HG03060 (cell line): ENCODE results near the gene SH3RF3.
"Not testable (repeated sequence)": the region's sequence is repeated elsewhere in the genome, so short reads cannot be mapped to it uniquely, and the experiment has no call there.

Experiments
- ATAC-seq: cut with Tn5 transposase; IDR thresholded peaks from one replicate; pipeline ENCODE4 v1.9.1; 2021; ENCODE audit warnings: low read depth, moderate number of reproducible peaks; ENCODE audit not compliant: unreplicated experiment

The SH3RF3 gene

DNA sequence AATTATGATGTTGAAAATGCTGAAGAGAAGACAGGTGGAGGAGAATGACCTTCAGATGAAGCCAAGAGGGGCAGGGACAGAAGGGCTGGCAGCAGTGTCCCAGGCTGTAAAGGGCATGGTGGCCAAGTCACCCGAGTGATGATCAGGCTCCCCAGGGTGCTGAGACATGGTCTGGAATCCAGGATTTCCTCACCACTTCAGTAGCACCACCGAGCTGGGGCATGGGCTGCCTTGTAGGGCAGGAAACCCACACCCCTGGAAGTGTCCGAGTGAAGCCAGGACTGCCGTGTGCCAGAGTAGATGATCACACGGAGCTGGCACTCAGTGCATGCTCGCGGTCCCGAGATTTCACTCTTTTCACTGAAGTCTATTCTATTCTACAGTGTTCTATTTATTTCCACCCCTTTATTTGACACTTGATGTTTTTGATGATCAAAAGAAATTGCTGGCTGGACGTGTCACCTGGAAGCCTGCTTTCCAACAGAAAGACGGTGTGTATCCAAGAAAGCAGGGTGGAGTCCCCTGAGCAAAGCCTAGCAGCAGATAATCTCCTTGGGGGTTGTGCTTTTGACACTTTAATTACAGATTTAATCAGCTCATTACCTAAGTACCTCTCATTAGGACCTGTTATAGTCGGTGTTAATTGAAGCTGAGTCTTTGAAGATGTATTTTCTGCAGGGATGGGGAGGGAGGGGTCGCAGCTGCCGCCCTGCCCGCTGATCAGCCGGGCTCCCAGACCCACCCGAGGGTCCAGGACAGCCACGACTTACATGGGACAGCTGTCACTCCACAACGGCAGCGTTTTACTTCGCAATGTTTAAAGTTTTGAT lies 392.4 kb downstream of the SH3RF3 start:
- no peak for ATAC-seq

DNA sequence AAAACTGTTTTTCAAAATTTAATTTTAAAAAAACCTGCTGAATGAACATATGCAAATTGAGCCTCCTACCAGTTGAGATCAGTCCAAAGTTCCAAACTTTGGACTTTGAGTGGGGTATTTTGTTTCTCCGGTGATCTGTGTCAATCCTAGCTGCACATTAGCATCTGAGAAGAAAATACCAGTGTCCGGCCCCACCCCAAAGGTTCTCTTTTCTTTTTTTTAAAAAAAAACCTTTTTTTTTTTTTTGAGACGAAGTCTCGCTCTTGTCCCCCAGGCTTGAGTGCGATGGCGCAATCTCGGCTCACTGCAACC lies 393.0 kb downstream of the SH3RF3 start:
- ATAC-seq = no peak

DNA sequence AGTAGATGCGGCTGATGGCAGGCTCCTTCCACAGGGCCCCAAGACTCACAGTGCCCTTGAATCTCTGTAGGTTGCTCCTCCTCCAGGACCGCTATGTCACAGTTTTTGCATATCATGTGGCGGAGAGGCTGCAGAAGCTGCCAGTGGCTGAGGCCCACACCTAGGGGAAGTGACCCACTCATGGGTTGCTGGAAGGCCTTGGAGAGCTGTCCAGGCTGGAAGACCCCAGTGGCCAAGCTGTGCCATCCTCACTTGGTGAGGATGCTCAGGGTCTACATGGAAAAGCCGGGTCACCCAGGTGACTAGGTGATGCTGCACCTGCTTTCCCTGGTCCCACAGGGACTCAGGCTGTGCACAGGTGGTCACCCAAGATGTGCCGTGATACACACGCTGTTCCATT lies 394.1 kb downstream of the SH3RF3 start:
- no peak for ATAC-seq

DNA sequence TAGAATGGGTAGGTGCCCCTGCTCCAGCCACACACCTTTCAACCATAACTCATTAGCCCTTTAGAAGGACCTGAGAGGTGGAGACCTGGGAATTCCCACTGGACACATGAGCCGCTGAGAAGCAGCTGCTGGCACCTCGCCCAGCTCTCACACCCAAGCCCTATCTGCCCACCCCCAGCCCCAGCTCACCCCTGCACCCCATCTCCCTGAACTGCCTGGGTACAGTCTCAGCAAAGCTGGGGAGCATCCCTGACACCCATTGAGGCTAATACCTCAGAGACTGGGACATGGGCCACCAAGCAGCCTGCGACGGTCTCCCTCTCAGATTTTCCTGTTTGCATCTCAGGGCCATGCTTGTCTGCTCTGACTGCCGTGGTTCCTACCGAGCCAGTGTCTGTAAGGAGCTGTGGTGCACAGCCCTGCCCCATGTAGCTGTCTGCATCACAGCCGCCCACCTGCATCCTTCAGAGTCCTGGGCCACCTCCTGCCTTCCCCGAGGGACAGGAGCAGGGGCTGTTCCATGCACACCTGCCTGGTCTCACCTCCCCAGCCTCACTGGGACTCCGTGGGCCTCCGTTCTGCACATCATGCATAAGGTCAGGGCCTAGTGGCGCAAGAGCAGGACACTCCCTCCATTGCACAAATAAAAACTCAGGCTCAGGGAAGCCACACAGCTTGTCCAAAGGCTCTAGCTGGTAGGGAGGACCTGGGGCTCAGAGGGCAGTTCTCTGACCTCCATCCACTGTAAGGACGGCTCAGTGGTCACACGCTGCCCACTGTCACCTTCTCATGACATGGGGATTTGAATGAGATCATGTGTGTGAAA lies 394.7 kb downstream of the SH3RF3 start:
- no peak for ATAC-seq

DNA sequence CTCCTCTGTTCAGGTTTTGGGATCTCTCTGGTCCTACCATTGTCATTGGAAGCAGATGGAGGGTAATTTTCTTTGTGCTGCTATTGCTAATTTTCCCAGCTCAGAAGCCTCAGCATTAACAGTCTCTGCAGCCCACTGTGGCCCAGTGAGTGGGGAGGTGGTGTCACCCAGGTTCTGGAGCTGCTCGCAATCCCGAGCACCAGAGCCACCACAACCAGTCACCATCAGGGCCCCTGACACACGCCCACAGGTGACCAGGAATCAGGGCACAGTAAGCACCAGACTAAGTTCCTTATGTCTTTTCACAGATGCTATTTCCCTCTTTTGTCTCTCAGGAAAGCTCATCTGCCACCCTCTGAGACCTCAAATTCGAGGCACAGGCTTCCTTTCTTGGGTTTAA lies 396.8 kb downstream of the SH3RF3 start:
- ATAC-seq = no peak

DNA sequence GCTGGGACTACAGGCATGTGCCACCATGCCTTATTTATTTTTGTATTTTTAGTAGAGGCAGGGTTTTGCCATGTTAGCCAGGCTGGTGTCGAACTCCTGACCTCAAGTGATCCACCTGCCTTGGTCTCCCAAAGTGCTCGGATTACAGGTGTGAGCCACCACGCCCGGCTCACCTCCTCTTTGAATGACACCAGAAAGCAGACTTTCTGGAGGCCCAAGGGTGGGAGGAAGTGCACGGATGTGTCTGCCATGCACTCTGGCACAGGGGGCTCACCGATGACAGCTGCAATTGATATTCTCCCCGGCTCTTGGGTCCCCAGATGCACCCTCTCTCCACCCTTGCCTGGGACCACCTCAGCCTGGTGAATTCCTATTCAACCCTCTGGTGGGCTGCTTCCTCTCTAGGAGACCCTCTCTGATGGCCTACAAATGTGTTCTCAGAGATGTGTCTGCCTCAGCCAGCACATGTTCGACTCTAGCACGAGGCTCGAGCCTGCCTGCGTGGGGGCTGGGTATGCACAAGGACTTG lies 397.5 kb downstream of the SH3RF3 start:
- ATAC-seq = no peak

DNA sequence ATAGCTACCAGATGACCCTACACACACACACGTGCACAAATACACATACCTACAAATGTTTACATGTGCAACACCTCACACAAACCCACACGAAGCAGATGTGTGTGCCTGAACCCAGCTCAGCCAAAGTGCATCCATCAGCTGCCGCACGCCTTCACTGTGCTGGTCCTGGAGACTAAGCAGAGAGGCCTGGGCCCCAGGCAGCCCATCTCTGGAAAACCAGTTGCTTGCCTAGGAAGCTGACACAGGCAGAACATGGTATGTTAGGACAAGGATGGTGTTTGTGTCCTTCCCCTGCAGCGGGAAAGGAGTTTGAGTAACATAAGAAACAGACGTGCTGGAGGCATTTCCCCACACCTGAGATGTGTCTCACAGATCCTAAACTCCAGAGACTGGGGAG lies 398.1 kb downstream of the SH3RF3 start:
- no peak for ATAC-seq

DNA sequence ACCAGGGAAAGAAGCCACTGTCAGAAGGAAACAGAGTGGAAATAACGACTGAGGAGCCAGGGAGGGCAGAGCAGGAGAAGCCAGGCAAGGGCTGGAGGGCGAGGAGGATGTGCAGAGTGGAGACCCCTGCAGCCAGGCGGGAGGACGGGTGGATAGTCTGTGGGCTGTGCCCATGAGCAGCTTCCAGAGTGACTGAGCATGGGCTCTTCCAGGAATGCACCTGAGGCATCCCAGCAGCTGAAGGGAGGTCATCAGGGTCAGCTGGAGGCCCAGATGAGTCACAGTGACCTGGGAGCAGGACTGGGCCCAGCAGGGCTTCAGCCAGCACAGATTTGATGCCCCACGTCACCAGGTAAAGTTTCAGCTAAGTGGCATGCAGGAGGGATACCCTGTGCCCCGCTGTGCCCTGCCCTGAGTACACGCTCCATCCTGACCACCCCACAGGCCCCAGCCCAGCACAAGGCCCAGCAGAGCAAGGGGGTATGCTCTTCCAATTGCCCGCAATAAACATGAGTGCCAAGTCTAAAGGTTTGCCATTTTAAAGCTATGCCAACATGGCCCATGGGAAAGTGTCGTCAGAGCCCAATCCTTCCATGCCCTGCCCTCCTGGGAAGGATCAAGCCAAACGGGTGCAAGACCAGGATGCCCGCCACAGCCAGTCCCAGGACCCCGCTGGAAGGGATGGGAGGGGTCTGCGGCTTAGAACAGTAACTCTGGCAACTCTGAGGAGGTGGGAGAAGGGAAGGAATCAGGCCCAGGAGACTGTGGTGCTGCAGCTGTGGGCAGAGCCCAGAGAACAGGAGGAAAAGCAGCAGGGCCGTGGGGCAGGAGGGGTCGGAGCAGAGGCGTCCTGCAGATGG lies 399.1 kb downstream of the SH3RF3 start:
- ATAC-seq = no peak

DNA sequence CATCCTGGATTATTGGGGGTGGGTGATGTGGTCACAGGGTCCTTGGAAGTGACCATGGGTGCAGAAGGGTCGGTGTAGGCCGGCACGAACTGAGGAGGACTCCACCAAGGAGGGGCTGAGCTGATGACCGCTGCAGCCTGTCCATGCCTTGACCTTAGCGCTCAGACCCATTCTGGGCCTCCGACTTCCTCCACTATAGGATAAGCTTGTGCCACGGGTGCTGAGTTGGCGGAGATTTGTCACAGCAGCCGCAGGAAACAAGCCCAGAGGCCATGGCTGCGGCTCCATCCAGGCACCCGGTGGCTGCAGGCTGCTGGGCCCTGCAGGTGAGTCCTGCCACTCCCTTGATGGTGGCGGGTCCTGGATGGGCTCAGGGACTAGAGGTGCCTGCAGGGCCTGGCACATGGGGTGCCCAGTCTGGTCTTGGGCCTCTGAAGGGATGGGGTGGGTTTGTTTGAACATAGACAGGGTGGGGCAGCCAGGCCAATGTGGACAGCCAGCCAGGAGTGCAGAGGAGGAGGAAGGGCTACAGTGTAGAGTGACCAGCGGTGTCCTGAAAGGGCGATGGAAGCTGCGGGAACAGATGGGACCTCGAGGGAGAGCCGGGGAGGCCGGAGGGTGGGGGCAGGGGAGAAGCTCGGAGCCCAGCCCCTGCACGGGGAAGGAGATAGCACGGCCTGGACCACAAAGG lies 400.0 kb downstream of the SH3RF3 start:
- no peak for ATAC-seq

DNA sequence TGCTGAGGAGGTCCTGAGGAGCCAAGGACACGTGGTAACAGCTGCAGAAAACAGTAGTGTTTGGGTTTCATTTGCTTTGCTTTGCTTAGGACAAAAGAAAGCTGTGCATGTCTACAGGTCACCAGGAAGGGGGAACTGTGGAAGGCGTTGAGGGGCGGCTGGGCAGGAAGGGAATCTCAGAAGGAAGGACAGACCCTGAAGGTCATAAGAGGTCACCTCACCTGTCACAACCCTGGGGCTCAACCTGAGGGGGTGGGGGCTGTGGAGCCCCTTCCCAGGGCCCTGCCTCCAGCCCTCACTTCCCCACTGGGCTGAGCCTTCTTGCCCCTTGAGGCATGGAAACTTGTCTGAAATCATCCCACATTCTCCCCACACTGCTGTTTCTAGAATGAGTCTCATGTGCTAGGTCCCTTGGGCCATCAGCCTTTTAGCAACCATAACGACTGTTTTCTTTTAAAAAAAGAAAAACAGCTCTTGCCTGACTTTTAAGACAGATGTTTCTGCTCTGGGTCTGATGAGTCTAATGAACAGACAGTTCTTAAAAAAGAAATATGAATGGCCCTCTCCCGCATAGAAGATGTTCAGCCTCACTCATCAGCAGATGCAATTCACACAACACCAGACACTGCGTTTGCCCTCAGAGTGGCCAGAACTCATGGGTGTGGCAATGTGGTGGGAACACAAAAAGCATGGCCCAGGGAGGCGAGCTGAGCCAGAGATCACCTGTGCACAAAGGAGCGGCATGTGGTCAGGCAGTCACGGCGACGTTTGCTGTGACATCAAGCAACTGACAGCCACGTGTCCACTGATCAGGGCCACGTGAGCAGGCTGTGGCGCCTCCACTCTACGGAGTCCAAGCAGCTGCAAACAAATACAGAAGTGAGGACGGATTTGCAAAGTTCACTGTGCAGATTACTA lies 400.8 kb downstream of the SH3RF3 start:
- no peak for ATAC-seq

DNA sequence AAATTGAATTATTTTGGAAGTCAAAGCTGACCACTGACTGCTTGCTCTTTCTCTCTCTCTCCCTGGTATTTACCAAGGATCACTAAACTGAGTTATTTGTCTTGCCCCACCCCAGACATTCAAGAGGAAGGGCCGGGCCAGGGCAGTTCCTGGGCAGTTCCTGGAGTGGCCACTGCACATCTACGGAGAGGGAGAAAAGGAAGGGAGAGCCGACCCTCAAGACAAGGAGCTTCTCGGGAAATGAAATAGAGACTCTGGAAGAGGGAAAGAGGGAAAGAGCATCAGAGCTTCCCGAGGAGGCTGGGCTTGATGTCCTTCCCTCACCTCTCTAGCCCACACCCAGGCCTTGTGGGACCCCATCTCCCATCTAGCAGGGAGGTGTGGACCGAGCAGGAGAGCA lies 401.7 kb downstream of the SH3RF3 start:
- ATAC-seq = no peak

DNA sequence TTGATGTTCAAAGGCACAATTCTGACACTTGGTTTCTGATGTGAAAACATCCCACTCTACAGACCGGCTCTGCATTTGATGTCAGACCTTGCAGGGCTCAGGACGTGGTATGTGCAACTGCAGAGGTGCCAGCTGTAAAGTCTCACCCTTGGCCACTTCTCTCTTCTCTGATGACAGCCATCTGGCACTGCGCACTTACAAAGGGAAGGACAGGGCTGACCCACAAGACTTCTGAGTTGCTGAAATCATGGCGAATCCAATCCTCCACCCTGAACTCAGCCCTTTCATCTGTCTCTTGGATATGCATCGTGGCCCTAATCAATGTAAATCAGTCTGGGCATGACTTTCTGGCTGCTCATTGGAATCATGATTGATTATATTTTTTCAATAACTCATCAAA lies 402.2 kb downstream of the SH3RF3 start:
- ATAC-seq = no peak

DNA sequence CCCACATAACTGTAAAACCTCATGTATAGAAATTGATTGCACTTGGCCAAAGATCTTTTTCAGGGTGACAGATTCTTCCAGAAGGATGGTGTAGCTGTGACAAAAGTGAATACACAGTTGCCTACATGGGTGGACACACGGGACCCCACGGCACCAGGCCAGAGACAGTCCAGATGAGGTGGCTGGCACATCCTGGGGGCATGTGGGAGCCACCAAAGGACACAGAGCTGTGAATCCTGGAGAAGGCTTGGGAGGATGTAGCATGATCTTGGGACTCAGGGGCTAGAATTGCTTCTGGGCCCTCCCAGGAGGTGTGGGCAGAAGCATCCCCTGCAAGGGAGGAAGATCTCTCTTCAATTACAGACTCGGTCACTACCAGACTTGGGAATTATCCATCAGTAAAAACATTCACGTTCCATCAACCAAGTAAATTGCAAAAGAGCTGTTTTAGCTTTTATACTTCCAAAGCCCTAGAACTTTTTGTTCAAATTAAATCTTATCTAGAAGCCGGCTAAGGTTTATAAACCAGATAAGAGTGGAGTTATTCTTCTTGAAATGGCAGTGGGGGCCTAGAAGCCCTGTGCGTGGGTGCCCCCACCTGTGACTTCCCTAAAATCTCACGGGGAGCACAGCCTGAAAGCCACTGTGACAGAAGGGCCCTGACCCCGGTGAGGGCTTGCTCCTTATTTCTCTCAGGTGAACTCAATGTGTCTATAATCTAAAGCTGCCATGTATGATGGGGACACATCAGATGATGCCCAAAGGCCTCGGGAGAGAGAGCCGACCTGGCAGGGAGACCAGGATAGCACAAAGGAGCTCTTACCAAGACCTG lies 403.1 kb downstream of the SH3RF3 start:
- ATAC-seq = no peak

DNA sequence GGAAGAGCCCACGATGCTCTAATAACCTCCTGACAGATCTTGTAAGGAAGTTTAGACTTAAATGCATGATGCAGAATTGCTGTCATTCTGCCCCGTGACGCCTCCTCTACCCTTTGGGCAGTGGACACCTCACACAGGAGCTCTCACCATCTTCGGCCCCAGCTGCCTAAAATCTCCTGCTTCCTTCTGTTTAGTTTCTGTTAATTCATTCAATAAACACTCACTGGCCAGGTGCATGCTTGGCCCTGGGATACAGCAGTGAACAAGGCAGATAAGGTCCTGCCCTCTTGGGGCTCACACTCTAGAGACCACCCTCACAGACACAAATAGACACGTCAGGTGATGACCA lies 403.7 kb downstream of the SH3RF3 start:
- ATAC-seq = no peak

DNA sequence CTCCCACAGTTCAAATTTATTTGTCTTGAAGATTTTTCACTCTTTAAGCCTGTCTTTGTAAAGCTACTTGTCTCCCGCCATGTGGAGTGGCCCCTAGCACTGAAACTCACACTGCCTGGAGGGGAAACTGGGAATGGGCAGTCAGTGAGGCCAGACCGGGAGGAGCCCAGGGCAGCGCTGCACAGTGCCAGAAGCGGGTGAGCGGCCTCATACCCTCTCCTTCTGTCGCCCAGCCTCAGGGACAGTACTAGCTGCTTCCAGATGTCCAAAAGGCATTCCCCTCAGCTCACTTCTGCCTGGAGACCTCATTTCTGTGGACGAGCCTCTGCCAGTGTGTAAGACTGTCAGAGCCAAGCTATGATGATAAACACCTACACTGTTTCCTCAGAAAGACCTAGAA lies 404.8 kb downstream of the SH3RF3 start:
- no peak for ATAC-seq

DNA sequence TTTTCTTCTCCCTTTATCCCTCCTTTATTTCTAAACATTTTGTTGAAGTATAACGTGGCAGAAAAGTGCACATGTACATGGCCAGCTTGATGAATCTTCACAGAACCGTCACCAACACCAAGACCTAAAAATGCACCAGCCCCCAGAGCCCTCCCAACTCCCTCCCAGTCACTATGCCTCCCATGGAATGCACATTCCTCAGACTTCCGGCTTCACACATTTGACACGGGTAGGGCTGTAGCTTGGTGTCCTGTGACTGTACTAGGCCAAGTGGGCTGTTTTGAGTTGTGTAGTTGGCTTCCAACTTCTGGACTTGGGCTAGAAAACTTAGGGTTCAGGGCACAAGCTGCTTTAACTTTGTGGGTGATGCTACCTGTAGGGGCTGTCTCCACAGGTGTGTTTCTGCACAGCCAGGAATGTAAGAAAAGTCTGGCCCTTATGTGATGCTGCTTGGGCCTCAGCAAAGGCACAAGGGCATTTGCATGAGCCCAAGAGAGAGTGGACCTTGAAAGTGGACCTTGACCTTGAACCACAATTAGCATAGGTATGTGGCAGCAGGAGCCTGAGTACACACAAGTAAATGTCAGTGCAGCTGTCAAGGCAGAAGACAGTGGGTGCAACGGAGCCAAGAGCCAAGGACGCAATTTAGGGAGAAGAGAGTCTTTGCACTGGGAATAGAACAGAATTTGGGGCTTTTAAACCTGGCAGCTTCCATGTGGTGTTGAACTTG lies 406.4 kb downstream of the SH3RF3 start:
- ATAC-seq = no peak

DNA sequence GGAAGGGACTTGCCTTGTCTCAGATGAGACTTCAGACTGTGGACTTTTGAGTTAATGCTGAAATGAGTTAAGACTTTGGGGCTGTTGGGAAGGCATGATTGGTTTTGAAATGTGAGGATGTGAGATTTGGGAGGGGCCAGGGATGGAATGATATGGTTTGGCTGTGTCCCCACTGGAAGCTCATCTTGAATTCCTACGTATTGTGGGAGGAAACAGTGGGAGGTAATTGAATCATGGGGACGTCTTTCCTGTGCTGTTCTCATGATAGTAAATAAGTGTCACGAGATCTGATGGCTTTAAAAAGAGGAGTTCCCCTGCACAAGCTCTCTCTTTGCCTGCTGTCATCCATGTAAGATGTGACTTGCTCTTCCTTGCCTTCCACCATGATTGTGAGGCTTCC lies 407.6 kb downstream of the SH3RF3 start:
- not testable (repeated sequence) for ATAC-seq
